Pancreas (tissue), 10 donors: ENCODE measurements around the gene PDLIM7. TPM values are rescaled to one million over a fixed set of nuclear protein-coding genes. Genes with fewer than 3 reads are reported as not detected.
A peak's percentile ranks its signal among the peaks of the same experiment; 100 is the strongest.

Source experiments
- ATAC-seq, 4 donors: fragments of 200-7000 bp; cut with Tn5 transposase; one replicate each; pipeline versions ENCODE4 v1.8.0 to v1.9.1; 2020; ENCODE audit warnings: mild to moderate bottlenecking in 4 of 4, moderate library complexity in 4 of 4
- DNase-seq, 6 donors: peaks; one replicate each; pipeline ENCODE4 v3.0.0-alpha.2; 2020
- FAIRE-seq: peaks from 2 replicates; lab custom pipeline; 2012; peaks lifted over from hg19 to GRCh38; lab: Jason Lieb, UNC
- H3K27ac ChIP-seq, 4 donors: fragments of 200-600 bp; sonication (generic); 1 replicate in 3 of 4; 2 replicates in 1 of 4; pipeline versions ENCODE4 v1.5.0 to v1.8.0; 2020
- H3K27me3 ChIP-seq, 4 donors: fragments of 200-600 bp; one replicate each; pipeline ENCODE4 v1.8.0; 2021
- H3K36me3 ChIP-seq, 3 donors: fragments of 200-600 bp; sonication (generic) in 1 of 3; one replicate each; pipeline versions ENCODE4 v1.5.0 to v1.8.0; 2020 to 2021
- H3K4me1 ChIP-seq, 3 donors: fragments of 200-600 bp; one replicate each; pipeline ENCODE4 v1.8.0; 2021
- H3K4me3 ChIP-seq, 4 donors: fragments of 200-600 bp; sonication (generic) in 2 of 4; one replicate each; pipeline versions ENCODE4 v1.5.0 to v1.8.0; 2020 to 2021
- H3K9me3 ChIP-seq, 4 donors: fragments of 200-600 bp; one replicate each; pipeline ENCODE4 v1.8.0; 2021
- WGBS, 2 donors: extraction: QIAGEN DNeasy Blood & Tissue Kit; methylation state at CpG; one replicate each; pipeline ENCODE4 v1.1.7; 2013; 5-methylcytosine and 5-hydroxymethylcytosine counted together
- intact Hi-C, 3 donors: fragments of 100-400 bp; cut with DNase I; formaldehyde crosslinking; loops; one replicate each; pipeline versions ENCODE4 v1.11.1 to v1.14.2; 2022
- polyA plus RNA-seq, 2 donors: library from polyadenylated mRNA; stranded (reverse); fragments of 200-250 nt; gene quantifications; one replicate each; pipeline ENCODE4 v1.2.3, GENCODE V29; 2013
- total RNA-seq, 6 donors: library from RNA; stranded (reverse); fragmentation: NEBNext Ultra II Directional in 4 of 6; extraction: Animal tissue kit (Norgen Biotek cat#: 25700) in 4 of 6; gene quantifications; one replicate each; pipeline versions ENCODE4 v1.2.1 to v1.2.4, GENCODE V29; 2021 to 2023
- TF ChIP-seq, protein P1 (sequence below), 4 donors: fragments of 200-600 bp; sonication (generic) in 3 of 4; IDR thresholded peaks; one replicate each; pipeline versions ENCODE4 v1.5.0 to v1.8.0; 2021; ENCODE audit warnings: antibody characterized with exemption in 4 of 4
- donor health status: healthy with polysubstance abuse.
- donor health status: DM: no; HTN: no; CAD: no; lungs with moderate emphysema.
- donor health status: DM: no; HTN: no; CAD: no.
- donor health status: control.
- donor health status: control.
- donor health status: Bipolar disorder and iron deficiency.
- donor health status: DM: yes; HTN: yes; CAD: no.
- donor health status: DM: no; HTN: no; CAD: no.
- donor health status: DM: no; HTN: no; CAD: no.
- donor health status: DM: yes; HTN: yes; CAD: no.

PDLIM7 gene
- total and polyA plus RNA-seq, 8 donors, result 3.9 to 39.9 (median 11.2) TPM

DNA sequence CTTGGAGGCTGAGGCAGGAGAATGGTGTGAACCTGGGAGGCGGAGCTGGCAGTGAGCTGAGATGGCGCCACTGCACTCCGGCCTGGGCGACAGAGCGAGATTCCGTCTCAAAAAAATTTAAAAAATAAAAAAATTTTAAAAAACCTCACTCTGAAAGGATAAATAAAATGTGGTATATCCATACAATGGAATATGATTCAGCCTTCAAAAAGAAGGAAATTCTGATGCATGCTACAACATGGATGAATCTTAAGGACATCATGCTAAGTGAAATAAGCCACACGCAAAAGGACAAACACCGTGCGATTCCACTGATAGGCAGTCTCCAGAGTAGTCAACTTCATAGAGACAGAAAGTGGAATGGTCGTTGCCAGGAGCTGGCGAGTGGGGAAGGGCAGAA is 32.4 kb downstream of the PDLIM7 start:
- 97 to 98% methylated on average over 11 of the region's 11 CpGs for WGBS, 2 donors
- TF ChIP-seq, protein P1, sequence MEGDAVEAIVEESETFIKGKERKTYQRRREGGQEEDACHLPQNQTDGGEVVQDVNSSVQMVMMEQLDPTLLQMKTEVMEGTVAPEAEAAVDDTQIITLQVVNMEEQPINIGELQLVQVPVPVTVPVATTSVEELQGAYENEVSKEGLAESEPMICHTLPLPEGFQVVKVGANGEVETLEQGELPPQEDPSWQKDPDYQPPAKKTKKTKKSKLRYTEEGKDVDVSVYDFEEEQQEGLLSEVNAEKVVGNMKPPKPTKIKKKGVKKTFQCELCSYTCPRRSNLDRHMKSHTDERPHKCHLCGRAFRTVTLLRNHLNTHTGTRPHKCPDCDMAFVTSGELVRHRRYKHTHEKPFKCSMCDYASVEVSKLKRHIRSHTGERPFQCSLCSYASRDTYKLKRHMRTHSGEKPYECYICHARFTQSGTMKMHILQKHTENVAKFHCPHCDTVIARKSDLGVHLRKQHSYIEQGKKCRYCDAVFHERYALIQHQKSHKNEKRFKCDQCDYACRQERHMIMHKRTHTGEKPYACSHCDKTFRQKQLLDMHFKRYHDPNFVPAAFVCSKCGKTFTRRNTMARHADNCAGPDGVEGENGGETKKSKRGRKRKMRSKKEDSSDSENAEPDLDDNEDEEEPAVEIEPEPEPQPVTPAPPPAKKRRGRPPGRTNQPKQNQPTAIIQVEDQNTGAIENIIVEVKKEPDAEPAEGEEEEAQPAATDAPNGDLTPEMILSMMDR (IDR thresholded peaks at IDR 0.05), result no peak
- DNase-seq, result no peak

DNA sequence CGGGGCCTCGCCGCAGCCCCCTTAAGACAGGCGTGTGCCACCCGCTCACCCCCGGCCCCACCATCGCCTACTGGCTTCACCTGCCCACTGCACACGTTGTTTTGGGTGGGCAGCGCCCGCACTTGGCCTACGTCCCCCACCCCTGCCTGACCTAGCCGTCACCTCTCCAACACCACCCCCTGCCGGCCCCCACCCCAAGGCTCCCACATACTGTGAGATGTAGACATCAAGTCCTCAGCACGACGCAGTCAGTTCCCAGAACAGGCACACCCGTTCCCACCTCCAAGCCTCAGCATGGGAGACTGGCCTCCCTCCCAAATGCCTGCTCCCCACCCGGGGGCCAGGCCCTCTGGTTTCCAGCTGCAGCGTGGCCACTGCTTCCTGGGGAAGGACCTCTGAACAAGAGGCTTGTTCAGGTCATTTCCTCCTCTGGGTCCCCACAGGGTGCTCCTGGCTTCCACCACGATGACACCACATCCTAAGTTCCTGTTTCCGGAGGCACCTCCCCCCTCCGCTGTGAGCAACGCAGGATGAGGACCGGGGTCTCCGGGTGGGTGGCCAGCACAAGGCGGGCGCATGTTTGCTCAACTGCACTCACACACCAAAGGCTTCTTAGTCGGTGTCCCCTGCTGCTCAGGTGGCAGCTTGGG is 35.3 kb downstream of the PDLIM7 start:
- no peak for ATAC-seq
- Histone ChIP-seq H3K4me1 (no peaks in the 10 kb centered on the region), H3K36me3 (no peaks in the 10 kb centered on the region), H3K27ac (no peak overlapping the region), H3K9me3 (no peaks in the 10 kb centered on the region), H3K4me3 (no peak overlapping the region), H3K27me3 (no peaks in the 10 kb centered on the region)
- FAIRE-seq, result no peak
- intact Hi-C loops, result no loop called here
- TF ChIP-seq, protein P1 (IDR thresholded peaks at IDR 0.05), result no peak
- peak in 2 of 6 donors; percentile 21 to 60 for DNase-seq
- WGBS, 2 donors, result 83 to 84% methylated on average over 27 of the region's 27 CpGs

More for the DNA sequence above, 32.4 kb downstream of the PDLIM7 start:
- no peaks in the 10 kb centered on the region for H3K27me3 ChIP-seq
- H3K9me3 ChIP-seq, result no peaks in the 10 kb centered on the region
- H3K27ac ChIP-seq, result no peak overlapping the region
- no peak for ATAC-seq
- H3K36me3 ChIP-seq, result no peaks in the 10 kb centered on the region
- FAIRE-seq, result no peak
- intact Hi-C loops, result no loop called here
- H3K4me3 ChIP-seq, result no peak overlapping the region
- H3K4me1 ChIP-seq, result no peaks in the 10 kb centered on the region

DNA sequence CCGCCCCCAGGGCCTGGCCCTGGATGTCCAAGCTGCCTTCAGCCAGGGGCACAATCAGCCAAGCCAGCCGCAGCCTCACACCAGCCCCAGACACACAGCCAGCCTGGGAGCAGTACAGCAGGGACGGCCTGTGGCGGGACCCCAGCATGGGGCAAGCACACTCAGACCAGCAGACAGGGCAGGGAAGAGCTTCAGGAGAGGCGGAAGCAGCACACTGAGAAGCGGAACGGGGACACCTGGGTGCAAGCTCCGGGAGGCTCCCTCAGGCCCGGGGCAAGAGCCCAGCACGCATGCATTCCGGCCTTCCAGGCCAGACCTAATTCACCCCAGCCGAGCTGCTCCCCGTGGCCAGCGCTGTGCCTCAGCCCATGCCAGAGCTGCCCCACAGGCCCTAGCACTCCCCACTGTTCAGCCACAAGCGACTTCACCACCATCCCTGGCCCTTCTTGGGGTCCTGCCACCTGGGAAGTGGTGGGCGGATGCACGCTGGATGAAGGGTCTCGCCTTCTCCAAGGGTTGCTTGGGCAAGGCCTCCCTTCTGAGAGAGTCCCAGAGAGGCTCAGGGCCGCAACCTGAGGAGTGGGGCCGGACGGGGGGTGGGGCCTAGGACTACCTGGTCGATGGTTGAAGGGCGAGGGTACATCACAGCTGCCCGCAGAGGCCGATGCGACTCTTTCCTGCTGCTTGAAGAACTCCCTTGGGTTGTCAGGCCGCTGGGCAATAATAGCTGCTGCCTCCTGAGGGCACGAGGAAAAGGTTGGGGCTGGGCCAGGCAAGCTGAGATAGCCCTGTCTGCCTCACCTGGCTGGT is 37.4 kb downstream of the PDLIM7 start:
- no peak overlapping the region for H3K4me3 ChIP-seq
- DNase-seq (peak in 2 of 6 donors; percentile 27 to 75), ATAC-seq (no peak), FAIRE-seq (no peak)
- intact Hi-C loops, result loop anchor here in 1 of 3 donors (10.0 kb wide), 1 partner anchor 145 kb away; the partner anchor contains the start of gene MXD3
- H3K9me3 ChIP-seq, result no peaks in the 10 kb centered on the region
- no peaks in the 10 kb centered on the region for H3K27me3 ChIP-seq
- no peak overlapping the region for H3K27ac ChIP-seq
- TF ChIP-seq, protein P1 (IDR thresholded peaks at IDR 0.05), result no peak
- H3K4me1 ChIP-seq, result peaks cover 0 to 6% (median 0%) of the 10 kb centered on the region in 3 donors
- no peaks in the 10 kb centered on the region for H3K36me3 ChIP-seq
- 93 to 95% methylated on average over 27 to 28 of the region's 28 CpGs for WGBS, 2 donors

DNA sequence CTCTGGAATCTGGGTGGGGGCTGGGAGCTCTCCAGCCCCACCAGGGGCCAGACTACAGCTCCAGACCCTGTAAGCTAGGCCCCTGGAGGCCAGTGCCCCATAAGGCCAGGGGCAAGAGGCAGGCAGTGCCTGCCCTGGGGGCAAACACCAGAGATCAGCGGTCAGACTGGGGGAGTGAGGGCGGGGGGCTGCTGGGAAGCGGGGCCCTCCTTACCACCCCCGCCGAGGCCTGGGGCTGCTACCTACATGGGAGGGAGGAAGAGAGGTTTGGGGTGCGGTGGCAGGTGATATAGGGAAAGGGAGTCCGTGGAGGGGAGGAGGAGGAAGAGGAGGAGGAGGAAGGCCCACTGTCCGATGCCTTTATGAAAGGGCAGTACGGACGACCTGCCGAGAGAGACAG is 38.0 kb downstream of the PDLIM7 start:
- FAIRE-seq, result no peak
- Histone ChIP-seq H3K4me3 (no peak overlapping the region), H3K27me3 (no peaks in the 10 kb centered on the region), H3K36me3 (no peaks in the 10 kb centered on the region), H3K9me3 (no peaks in the 10 kb centered on the region), H3K4me1 (peaks cover 0 to 6% (median 0%) of the 10 kb centered on the region in 3 donors), H3K27ac (no peak overlapping the region)
- no peak for ATAC-seq
- peak in 1 of 6 donors; percentile 60 for DNase-seq
- intact Hi-C loops, result loop anchor here in 1 of 3 donors (10.0 kb wide), 1 partner anchor 145 kb away; the partner anchor contains the start of gene MXD3
- TF ChIP-seq, protein P1 (IDR thresholded peaks at IDR 0.05), result no peak
- 92% methylated on average over 10 to 11 of the region's 11 CpGs for WGBS, 2 donors
